ENCODE data around the gene ALCAM. TPM values are rescaled to one million over a fixed set of nuclear protein-coding genes. Genes with fewer than 3 reads are reported as not detected.
"Not testable (repeated sequence)": the region's sequence is repeated elsewhere in the genome, so short reads cannot be mapped to it uniquely, and the experiment has no call there.

The ALCAM gene
- total RNA-seq, 1 donor: 139 TPM

GRCh38 chr3:105598042-105598796 is 231.5 kb downstream of the ALCAM start:
- peak; percentile 77 for DNase-seq (ENCODE audit: low read depth)
- no peak for TF ChIP-seq CTCF (IDR thresholded peaks at IDR 0.05; ENCODE audit: insufficient read depth, low read depth, low read length)
- H3K4me3 ChIP-seq (ENCODE audit: low read depth, low read length): no peak overlapping the region

- TF ChIP-seq CTCF (IDR thresholded peaks at IDR 0.05; ENCODE audit: insufficient read depth, low read depth, low read length): no peak
- DNase-seq (ENCODE audit: low read depth): no peak
Observed at GRCh38 chr3:105599350-105599749, 232.6 kb downstream of the ALCAM start.

GRCh38 chr3:105601756-105602155 is 235.0 kb downstream of the ALCAM start:
- DNase-seq (ENCODE audit: low read depth); H3K4me3 ChIP-seq (ENCODE audit: low read depth, low read length): not testable (repeated sequence)

More at GRCh38 chr3:105599350-105599749, 232.6 kb downstream of the ALCAM start:
- no peak overlapping the region for H3K4me3 ChIP-seq (ENCODE audit: low read depth, low read length)

GRCh38 chr3:105602286-105602685 is 235.6 kb downstream of the ALCAM start:
- DNase-seq (ENCODE audit: low read depth); H3K4me3 ChIP-seq (ENCODE audit: low read depth, low read length): not testable (repeated sequence)

GRCh38 chr3:105603516-105603915 is 236.8 kb downstream of the ALCAM start:
- DNase-seq (ENCODE audit: low read depth); H3K4me3 ChIP-seq (ENCODE audit: low read depth, low read length): not testable (repeated sequence)

- peak; percentile 11 for DNase-seq (ENCODE audit: low read depth)
- no peak for TF ChIP-seq CTCF (IDR thresholded peaks at IDR 0.05; ENCODE audit: insufficient read depth, low read depth, low read length)
- no peak overlapping the region for H3K4me3 ChIP-seq (ENCODE audit: low read depth, low read length)
Observed at GRCh38 chr3:105606016-105606415, 239.3 kb downstream of the ALCAM start.

GRCh38 chr3:105608623-105609022 is 241.9 kb downstream of the ALCAM start:
- no peak overlapping the region for H3K4me3 ChIP-seq (ENCODE audit: low read depth, low read length)
- peak; percentile 57 for DNase-seq (ENCODE audit: low read depth)
- TF ChIP-seq CTCF (IDR thresholded peaks at IDR 0.05; ENCODE audit: insufficient read depth, low read depth, low read length): no peak

- no peak for TF ChIP-seq CTCF (IDR thresholded peaks at IDR 0.05; ENCODE audit: insufficient read depth, low read depth, low read length)
- H3K4me3 ChIP-seq (ENCODE audit: low read depth, low read length): no peak overlapping the region
- no peak for DNase-seq (ENCODE audit: low read depth)
Observed at GRCh38 chr3:105610473-105610872, 243.8 kb downstream of the ALCAM start.
